Measurements from ENCODE around the gene UBALD2. TPM values are rescaled to one million over a fixed set of nuclear protein-coding genes. Genes with fewer than 3 reads are reported as not detected.
A peak's percentile ranks its signal among the peaks of the same experiment; 100 is the strongest.

Gene UBALD2
- total and polyA plus RNA-seq, 4 donors, result 23.2 to 30.2 (median 26.7) TPM

- Histone ChIP-seq H3K27me3 (ENCODE audit: control insufficient read depth in 1 of 2, insufficient read depth in 2 of 2, low read length in 1 of 2) (no peaks in the 10 kb centered on the region), H3K27ac (ENCODE audit: low read depth in 1 of 2, low read length in 2 of 2) (no peak overlapping the region), H3K4me1 (ENCODE audit: control insufficient read depth in 1 of 2, insufficient read depth in 2 of 2, low read length in 2 of 2) (no peaks in the 10 kb centered on the region), H3K36me3 (ENCODE audit: control insufficient read depth in 1 of 2, insufficient read depth in 2 of 2, low read length in 1 of 2) (no peaks in the 10 kb centered on the region), H3K9me3 (ENCODE audit: control insufficient read depth, low read length) (no peaks in the 10 kb centered on the region), H3K4me3 (ENCODE audit: low read length in 2 of 2) (no peak overlapping the region)
- intact Hi-C loops (cut with DNase I), result no loop called here
- WGBS, 2 donors, result 75 to 76% methylated on average over 5 of the region's 5 CpGs
- DNase-seq (no peak), ATAC-seq (ENCODE audit: low FRiP score) (no peak)
Observed at GRCh38 chr17:76234354-76234679, 30.8 kb upstream of the UBALD2 start.

DNA sequence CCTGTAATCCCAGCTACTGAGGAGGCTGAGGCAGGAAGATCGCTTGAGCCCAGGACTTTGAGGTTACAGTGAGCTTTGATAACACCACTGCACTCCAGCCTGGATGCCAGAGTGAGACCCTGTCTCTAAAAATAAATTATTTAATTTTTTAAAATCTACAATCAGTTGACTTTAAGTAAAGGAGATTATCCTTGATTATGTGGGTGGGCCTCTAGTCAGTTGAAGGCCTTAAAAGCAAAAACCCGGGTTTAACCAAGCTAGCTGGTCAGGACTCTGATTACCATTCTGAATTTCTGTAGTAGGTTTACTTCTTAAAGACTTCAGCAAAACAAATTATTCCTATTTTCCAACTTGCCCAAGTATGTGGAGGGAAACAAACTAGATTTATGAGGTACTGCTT is 29.3 kb upstream of the UBALD2 start:
- Histone ChIP-seq H3K27ac (ENCODE audit: low read depth in 1 of 2, low read length in 2 of 2) (no peak overlapping the region), H3K4me3 (ENCODE audit: low read length in 2 of 2) (no peak overlapping the region), H3K36me3 (ENCODE audit: control insufficient read depth in 1 of 2, insufficient read depth in 2 of 2, low read length in 1 of 2) (no peaks in the 10 kb centered on the region), H3K9me3 (ENCODE audit: control insufficient read depth, low read length) (no peaks in the 10 kb centered on the region), H3K27me3 (ENCODE audit: control insufficient read depth in 1 of 2, insufficient read depth in 2 of 2, low read length in 1 of 2) (no peaks in the 10 kb centered on the region), H3K4me1 (ENCODE audit: control insufficient read depth in 1 of 2, insufficient read depth in 2 of 2, low read length in 2 of 2) (no peaks in the 10 kb centered on the region)
- 95% methylated on average over 2 of the region's 2 CpGs for WGBS, 2 donors
- ATAC-seq (ENCODE audit: low FRiP score) (no peak), DNase-seq (no peak)
- intact Hi-C loops (cut with DNase I), result no loop called here

GRCh38 chr17:76236603-76237002 is 28.5 kb upstream of the UBALD2 start:
- intact Hi-C loops (cut with DNase I), result no loop called here
- Histone ChIP-seq H3K4me3 (ENCODE audit: low read length in 2 of 2) (no peak overlapping the region), H3K27ac (ENCODE audit: low read depth in 1 of 2, low read length in 2 of 2) (no peak overlapping the region), H3K36me3 (ENCODE audit: control insufficient read depth in 1 of 2, insufficient read depth in 2 of 2, low read length in 1 of 2) (no peaks in the 10 kb centered on the region), H3K9me3 (ENCODE audit: control insufficient read depth, low read length) (no peaks in the 10 kb centered on the region), H3K27me3 (ENCODE audit: control insufficient read depth in 1 of 2, insufficient read depth in 2 of 2, low read length in 1 of 2) (no peaks in the 10 kb centered on the region), H3K4me1 (ENCODE audit: control insufficient read depth in 1 of 2, insufficient read depth in 2 of 2, low read length in 2 of 2) (no peaks in the 10 kb centered on the region)
- DNase-seq, result no peak
- no peak for ATAC-seq (ENCODE audit: low FRiP score)

DNA sequence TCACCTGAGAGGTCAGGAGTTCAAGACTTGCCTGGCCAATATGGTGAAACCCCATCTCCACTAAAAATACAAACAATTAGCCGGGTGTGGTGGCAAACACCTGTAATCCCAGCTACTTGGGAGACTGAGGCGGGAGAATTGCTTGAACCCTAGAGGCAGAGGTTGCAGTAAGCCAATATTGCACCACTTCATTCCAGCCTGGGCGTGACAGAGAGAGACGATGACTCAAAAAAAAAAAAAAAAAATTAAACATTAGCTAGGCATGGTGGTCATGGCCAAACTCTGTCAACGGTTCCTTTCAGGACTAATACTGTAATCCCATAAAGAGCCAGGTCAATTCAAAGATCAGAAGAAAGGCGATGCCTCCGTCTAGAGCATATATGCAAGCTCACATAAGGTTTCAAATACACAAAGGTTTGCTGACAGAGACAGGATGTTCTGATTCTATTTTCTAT is 27.3 kb upstream of the UBALD2 start:
- no peaks in the 10 kb centered on the region for H3K27me3 ChIP-seq (ENCODE audit: control insufficient read depth in 1 of 2, insufficient read depth in 2 of 2, low read length in 1 of 2)
- no peak overlapping the region for H3K4me3 ChIP-seq (ENCODE audit: low read length in 2 of 2)
- ATAC-seq (ENCODE audit: low FRiP score) (no peak), DNase-seq (no peak)
- H3K36me3 ChIP-seq (ENCODE audit: control insufficient read depth in 1 of 2, insufficient read depth in 2 of 2, low read length in 1 of 2), result no peaks in the 10 kb centered on the region
- intact Hi-C loops (cut with DNase I), result no loop called here
- no peak overlapping the region for H3K27ac ChIP-seq (ENCODE audit: low read depth in 1 of 2, low read length in 2 of 2)
- H3K4me1 ChIP-seq (ENCODE audit: control insufficient read depth in 1 of 2, insufficient read depth in 2 of 2, low read length in 2 of 2), result no peaks in the 10 kb centered on the region
- no peaks in the 10 kb centered on the region for H3K9me3 ChIP-seq (ENCODE audit: control insufficient read depth, low read length)
- 83% methylated on average over 7 of the region's 7 CpGs for WGBS, 2 donors

DNA sequence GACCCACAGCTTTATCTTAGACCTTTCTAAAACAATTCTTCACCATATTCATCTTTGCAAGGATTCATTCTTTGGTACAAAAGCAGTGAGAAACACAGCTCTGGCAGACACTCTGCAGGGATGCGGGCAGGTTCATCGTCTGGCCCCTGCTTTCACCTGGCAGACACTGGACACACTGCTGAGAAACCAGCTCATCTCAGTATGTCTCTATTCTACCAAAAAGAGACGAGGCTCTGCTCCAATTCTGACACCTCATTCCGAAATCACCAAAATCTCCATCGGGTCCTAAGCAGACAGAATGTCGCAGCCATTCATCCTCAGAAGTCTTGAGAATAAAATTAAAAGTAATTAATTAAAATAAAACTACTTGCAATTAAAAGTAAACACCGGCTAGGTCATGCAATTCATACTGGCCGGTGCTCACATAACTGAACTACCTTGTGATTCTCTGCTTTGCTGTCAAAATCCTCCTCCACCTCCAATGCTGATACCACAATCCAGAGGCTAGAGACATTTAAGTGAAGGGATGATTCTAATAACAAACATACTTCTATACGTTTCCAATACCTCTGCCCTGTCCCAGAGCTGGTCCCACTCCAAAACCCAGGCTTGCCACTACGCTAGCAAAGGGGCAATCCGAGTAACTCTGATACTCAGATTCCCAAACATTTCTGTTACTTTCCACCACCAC is 26.2 kb upstream of the UBALD2 start:
- no peaks in the 10 kb centered on the region for H3K27me3 ChIP-seq (ENCODE audit: control insufficient read depth in 1 of 2, insufficient read depth in 2 of 2, low read length in 1 of 2)
- H3K4me3 ChIP-seq (ENCODE audit: low read length in 2 of 2), result no peak overlapping the region
- no peaks in the 10 kb centered on the region for H3K9me3 ChIP-seq (ENCODE audit: control insufficient read depth, low read length)
- no peak overlapping the region for H3K27ac ChIP-seq (ENCODE audit: low read depth in 1 of 2, low read length in 2 of 2)
- H3K4me1 ChIP-seq (ENCODE audit: control insufficient read depth in 1 of 2, insufficient read depth in 2 of 2, low read length in 2 of 2), result no peaks in the 10 kb centered on the region
- 43 to 52% methylated on average over 11 of the region's 11 CpGs for WGBS, 2 donors
- intact Hi-C loops (cut with DNase I), result no loop called here
- ATAC-seq (ENCODE audit: low FRiP score) (no peak), DNase-seq (no peak)
- H3K36me3 ChIP-seq (ENCODE audit: control insufficient read depth in 1 of 2, insufficient read depth in 2 of 2, low read length in 1 of 2), result no peaks in the 10 kb centered on the region

- peak; percentile 16 for ATAC-seq (ENCODE audit: low FRiP score)
Observed at GRCh38 chr17:76239538-76240274, 25.4 kb upstream of the UBALD2 start.

DNA sequence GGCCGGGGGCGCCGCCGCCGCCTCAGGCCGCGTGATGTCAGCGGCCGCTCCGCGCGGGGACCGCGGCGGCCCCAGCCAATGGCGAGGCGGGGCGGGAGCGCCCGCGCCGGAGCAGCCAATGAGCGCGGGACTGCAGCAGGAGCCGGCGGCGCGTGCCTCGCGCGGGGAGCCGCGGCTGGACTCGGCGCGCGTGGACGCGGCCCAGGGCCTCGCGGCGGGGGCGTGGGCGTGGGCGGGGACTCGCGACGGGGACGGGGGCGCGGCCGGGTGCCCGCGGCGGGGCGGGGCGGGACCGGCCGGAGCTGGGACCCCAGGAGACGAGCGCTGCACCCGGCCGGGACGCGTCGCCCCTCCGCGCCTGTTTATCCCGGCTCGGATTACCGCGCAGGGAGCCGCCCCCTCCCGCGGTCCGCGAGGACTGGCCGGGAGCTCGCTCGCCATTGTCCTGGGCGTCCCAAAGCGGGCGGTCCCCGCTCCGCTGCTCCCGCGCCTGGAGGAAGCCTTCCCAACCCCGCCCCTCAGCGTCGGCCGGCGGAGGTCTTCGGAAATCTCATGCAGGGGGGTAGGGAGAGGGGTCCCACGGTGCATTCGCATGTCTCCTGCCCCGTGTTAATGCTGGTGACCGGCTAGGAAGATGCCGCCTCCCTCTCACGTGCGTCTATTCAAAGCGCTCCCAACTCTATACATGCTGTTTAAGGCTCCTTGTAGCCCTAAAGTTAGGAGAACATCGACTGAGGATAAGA is 24.5 kb upstream of the UBALD2 start, which contains the start of gene RNF157:
TSS of gene RNF157 (minus strand) at position 33 of the 743 bp plus-strand sequence. CDS start 253 bp downstream, outside the sequence.
- Histone ChIP-seq H3K27ac (ENCODE audit: low read depth in 1 of 2, low read length in 2 of 2) (no peak within 1 kb of the TSS), H3K27me3 (ENCODE audit: control insufficient read depth in 1 of 2, insufficient read depth in 2 of 2, low read length in 1 of 2) (no peaks in the 10 kb centered on the region), H3K36me3 (ENCODE audit: control insufficient read depth in 1 of 2, insufficient read depth in 2 of 2, low read length in 1 of 2) (no peaks in the 10 kb centered on the region), H3K9me3 (ENCODE audit: control insufficient read depth, low read length) (no peaks in the 10 kb centered on the region), H3K4me3 (ENCODE audit: low read length in 2 of 2) (peak within 1 kb of the TSS; percentile 46 to 84), H3K4me1 (ENCODE audit: control insufficient read depth in 1 of 2, insufficient read depth in 2 of 2, low read length in 2 of 2) (no peaks in the 10 kb centered on the region)
- DNase-seq (peak; percentile 68 to 85), ATAC-seq (ENCODE audit: low FRiP score) (peak; percentile 77)
- WGBS, 2 donors, result 0 to 1% methylated on average over 57 to 102 of the region's 102 CpGs
- intact Hi-C loops (cut with DNase I), result loop anchor here in 1 of 2 donors (5.0 kb wide), 1 partner anchor 37 kb away; no protein-coding TSS in a partner anchor

More at GRCh38 chr17:76239538-76240274, 25.4 kb upstream of the UBALD2 start:
- WGBS, 2 donors, result 2% methylated on average over 47 to 75 of the region's 75 CpGs
- intact Hi-C loops (cut with DNase I), result loop anchor here in 1 of 2 donors (5.0 kb wide), 1 partner anchor 38 kb away; no protein-coding TSS in a partner anchor
- H3K4me1 ChIP-seq (ENCODE audit: control insufficient read depth in 1 of 2, insufficient read depth in 2 of 2, low read length in 2 of 2), result no peaks in the 10 kb centered on the region
- peak; percentile 54 to 79 for DNase-seq
- no peaks in the 10 kb centered on the region for H3K9me3 ChIP-seq (ENCODE audit: control insufficient read depth, low read length)
- H3K4me3 ChIP-seq (ENCODE audit: low read length in 2 of 2), result peak overlapping the region; percentile 46 to 84
- H3K27me3 ChIP-seq (ENCODE audit: control insufficient read depth in 1 of 2, insufficient read depth in 2 of 2, low read length in 1 of 2), result no peaks in the 10 kb centered on the region
- no peak overlapping the region for H3K27ac ChIP-seq (ENCODE audit: low read depth in 1 of 2, low read length in 2 of 2)
- no peaks in the 10 kb centered on the region for H3K36me3 ChIP-seq (ENCODE audit: control insufficient read depth in 1 of 2, insufficient read depth in 2 of 2, low read length in 1 of 2)

DNA sequence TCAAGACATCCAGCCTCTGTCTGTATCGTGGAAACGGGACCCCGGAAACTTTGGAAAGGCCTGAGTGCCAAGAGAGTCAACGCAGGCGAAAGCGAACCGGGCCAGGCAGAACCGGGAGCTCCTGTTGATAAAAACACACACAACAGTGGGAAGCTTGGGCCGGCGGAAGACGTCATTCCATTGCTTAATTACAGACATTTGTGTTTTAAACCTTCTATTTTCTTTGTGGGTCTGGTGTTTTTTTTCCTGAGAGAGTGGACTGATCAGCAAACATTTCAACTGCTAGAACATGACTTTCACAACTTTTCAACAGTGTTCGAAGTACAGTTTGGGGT is 24.0 kb upstream of the UBALD2 start:
- intact Hi-C loops (cut with DNase I), result loop anchor here in 1 of 2 donors (5.0 kb wide), 1 partner anchor 36 kb away; no protein-coding TSS in a partner anchor
- Histone ChIP-seq H3K4me3 (ENCODE audit: low read length in 2 of 2) (peak overlapping the region in 1 of 2 donors; percentile 84), H3K36me3 (ENCODE audit: control insufficient read depth in 1 of 2, insufficient read depth in 2 of 2, low read length in 1 of 2) (no peaks in the 10 kb centered on the region), H3K27ac (ENCODE audit: low read depth in 1 of 2, low read length in 2 of 2) (no peak overlapping the region), H3K4me1 (ENCODE audit: control insufficient read depth in 1 of 2, insufficient read depth in 2 of 2, low read length in 2 of 2) (no peaks in the 10 kb centered on the region), H3K9me3 (ENCODE audit: control insufficient read depth, low read length) (no peaks in the 10 kb centered on the region), H3K27me3 (ENCODE audit: control insufficient read depth in 1 of 2, insufficient read depth in 2 of 2, low read length in 1 of 2) (no peaks in the 10 kb centered on the region)
- DNase-seq, result peak in 1 of 2 donors; percentile 63
- 4 to 8% methylated on average over 12 of the region's 12 CpGs for WGBS, 2 donors
- ATAC-seq (ENCODE audit: low FRiP score), result peak; percentile 59

Data from aorta (tissue), 5 donors.